Activated CD8-positive, alpha-beta memory T cell treated with anti-CD3 and anti-CD28 coated beads for 4 hours (primary cell): Measurements from ENCODE around the gene PTPRC.

Experiments used
- DNase-seq, 2 donors: peaks; one replicate each; pipeline ENCODE4 v3.0.0-alpha.2; 2020; ENCODE audit warnings: low read depth in 2 of 2

PTPRC gene

GRCh38 chr1:198669771-198670170 is 30.9 kb downstream of the PTPRC start:
- DNase-seq: no peak

DNA sequence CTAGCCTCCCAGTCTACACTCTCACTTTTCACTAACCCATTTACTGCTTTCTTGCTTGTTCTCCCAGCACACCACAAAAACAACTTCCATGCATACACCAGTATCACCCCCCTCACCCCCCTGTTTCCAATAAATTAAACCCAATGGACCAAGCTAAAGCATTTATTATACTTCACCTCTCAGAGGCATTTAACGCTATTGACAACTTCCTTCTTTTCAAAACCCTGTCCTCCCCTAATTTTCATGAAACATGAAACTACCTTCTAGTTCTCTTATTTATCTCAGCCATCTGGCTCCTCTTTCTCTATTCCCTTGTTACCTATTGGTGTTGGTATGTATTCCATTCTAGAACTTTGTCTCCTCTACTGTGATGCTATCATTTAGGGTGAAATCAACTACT is 32.3 kb downstream of the PTPRC start:
- DNase-seq: no peak

GRCh38 chr1:198672124-198672523 is 33.3 kb downstream of the PTPRC start:
- DNase-seq: no peak

- DNase-seq: no peak
Observed at GRCh38 chr1:198674009-198674408, 35.2 kb downstream of the PTPRC start.

- no peak for DNase-seq
Observed at GRCh38 chr1:198676253-198676652, 37.4 kb downstream of the PTPRC start.

GRCh38 chr1:198677027-198677426 is 38.2 kb downstream of the PTPRC start:
- DNase-seq: no peak

- DNase-seq: no peak
Observed at GRCh38 chr1:198677871-198678270, 39.0 kb downstream of the PTPRC start.

DNA sequence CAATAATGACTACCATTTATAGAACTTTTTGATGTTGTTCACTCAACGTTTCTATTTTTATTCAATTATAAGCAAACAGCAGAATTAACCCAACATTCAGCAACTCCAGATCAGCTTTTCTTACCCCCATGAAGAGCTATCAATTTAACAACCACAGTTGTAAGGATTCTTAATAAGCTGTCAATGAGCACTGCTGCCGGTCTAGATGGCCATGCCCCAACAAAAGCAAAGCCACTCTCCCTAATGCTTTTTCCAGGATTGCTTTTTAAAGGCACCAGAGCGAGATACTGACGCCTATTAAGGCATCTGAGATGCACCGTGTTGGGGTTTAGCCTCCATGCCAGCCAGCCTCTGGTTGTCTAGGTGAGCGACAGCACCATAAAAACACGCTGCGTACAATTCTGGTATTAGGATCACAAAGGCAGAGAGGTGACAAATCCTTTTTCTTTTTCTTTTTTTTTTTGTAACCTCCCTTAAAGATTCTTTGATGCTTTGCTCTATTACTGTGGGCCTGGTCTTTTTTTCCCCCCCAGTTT is 39.5 kb downstream of the PTPRC start:
- DNase-seq: no peak

DNA sequence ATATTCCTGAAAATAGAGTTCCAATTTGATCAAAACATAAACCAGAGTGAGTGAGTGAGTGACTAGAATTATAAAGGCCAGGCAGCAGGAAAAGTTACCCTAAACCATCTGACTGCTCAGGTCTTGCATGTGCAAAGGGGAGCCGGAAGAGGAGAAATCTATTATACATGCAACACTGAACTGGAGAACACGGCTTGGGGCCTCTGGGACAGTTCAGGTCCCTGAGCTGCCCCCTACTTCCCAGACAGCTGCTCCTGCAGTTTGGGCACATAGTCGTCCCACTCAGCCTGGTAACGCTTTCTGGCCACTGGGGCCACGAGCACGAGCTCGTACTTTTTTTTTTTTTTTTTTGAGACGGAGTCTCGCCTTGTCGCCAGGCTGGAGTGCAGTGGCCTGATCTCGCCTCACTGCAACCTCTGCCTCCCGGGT is 40.1 kb downstream of the PTPRC start:
- no peak for DNase-seq

GRCh38 chr1:198679535-198680173 is 40.8 kb downstream of the PTPRC start:
- DNase-seq: no peak

DNA sequence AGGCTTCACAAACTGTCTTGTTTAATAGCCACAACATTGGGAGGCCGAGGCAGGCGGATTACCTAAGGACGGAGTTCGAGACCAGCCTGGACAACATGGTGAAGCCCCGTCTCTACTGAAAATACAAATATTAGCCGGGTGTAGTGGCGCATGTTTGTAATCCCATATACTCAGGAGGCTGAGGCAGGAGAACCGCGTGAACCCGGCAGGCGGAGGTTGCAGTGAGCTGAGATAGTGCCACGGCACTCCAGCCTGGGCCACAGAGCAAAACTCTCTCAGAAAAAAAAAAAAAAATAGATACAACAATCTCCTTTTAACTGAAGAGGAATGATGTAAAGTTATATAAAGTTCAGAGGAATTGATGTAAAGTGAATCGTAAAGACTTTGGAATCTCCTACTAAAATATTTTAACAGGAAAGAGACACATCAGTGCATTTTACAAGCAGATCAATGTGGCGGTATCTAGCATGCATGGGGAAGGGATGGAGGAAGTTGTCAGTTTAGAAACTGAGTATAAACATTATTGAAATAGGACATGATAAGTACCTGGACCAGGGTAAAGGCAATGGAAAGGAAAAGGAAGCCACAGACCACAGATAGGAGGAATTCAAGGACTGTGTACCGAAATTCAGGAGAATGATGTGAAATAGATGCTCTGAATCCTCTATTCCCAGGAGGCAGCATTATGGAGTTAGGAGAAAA is 41.5 kb downstream of the PTPRC start:
- DNase-seq: no peak

- DNase-seq: no peak
Observed at GRCh38 chr1:198681252-198681651, 42.4 kb downstream of the PTPRC start.

DNA sequence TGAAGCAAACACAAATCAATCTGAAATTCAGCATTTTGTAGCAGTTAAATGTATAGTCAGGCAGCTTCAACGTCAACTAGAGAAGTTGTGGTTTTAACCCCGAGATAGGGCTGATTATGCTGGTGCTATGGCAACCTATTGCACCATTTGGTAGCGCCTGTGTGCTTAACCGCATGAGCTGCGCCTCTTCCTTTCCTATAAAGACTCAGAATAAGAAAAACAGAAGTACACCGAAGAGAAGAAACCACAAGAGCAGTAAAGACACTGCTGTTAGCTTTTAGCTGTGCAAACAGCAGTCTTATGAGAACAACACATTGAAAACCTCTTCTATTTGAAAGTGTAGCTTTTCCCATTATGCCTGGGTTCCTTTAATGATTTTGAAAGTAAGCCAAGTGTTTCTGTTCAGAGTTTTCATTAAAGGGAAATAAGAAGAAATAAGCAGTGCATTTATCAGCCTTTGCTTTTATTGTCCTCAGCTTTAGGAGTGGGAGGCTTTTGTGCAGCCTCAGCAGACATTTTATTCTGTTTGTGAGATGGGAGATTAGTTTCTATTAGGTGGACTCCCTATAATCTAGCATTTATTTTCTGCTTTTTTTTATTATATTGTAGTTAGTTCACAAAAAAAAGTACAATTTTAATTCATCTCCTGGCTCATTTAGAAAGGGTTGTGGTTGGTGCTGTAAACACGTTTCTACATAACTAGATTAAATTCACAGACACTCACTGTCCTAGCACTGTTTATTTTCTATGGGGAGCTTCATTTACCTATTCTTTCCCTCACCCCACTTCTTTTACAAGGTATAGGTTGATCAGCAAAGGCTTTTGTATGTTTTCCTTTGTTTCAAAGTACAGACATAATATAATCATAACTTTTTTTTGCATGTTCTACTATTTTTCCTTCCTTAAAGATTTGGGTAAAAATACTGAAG is 43.3 kb downstream of the PTPRC start:
- DNase-seq: peak; percentile 47 to 73

DNA sequence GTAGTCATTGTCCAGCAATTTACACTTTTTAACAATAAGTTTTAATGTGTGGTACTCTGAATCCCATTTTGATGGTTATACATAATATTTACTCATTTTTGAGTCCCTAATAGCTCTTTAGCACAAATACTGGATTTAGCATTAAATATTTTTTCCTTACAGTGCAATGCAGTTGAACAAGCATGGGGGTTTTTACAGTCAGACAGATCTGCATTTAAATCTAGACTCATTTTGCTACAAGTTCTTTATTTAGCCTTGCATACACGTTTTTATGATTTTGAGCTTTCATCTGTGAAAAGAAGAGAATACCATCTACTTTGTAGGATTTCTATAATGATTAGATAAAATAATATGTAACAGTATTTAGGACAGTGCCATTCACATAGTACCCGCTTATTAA is 44.0 kb downstream of the PTPRC start:
- DNase-seq: no peak

DNA sequence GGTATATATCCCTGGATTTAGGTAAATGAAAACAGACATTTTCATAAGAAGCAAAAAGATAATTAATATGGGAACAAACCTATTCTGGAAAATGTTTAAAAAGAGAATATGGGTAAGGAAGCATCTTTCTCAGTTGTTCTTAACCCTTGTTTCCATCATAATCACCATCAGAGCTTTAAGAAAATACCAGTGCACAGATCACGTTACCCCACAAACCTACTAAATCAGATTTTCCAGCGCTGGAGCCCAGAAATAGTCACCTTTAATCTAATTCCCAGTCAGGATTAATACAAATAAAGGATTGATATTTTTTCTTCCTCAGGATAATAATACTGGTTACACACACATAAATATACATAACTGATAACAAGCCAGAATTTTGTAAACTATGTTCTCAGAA is 44.6 kb downstream of the PTPRC start:
- no peak for DNase-seq

- no peak for DNase-seq
Observed at GRCh38 chr1:198686069-198686728, 47.4 kb downstream of the PTPRC start.

DNA sequence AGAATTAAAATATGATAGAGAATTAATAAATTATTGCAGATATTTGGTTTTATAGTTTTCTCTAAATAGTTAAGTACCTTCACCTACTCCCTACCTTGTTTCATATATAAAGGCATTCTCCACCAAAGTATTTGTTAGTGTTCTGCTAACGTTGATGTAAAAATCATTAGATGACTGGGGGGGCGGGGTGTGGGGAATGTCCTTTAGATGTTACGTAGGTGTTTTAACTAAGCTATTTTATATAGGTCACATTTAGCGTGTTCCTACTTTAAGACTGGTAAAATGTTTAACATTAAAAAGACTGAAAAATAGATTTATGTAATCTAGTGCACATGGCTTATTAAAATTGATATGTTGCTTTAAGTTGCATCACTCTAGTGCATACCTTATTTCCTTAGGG is 48.6 kb downstream of the PTPRC start:
- no peak for DNase-seq

DNA sequence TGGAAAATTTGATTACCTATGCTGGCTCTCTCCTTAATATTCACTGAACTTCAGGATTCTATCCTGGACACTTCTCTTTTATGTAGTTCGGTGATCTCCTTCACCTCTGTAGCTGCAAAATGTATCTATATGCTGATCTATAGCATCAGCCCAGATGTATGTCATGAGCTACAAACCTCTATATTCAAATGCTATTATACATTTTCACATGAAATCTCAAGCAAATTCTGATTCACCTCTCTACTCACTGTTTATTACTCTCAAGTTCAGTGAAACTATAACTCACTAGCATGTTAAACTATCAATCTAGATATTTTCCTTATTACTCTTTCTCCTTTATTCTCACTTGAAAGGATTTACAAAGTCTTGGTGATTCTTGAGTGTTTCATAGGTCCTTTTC is 52.2 kb downstream of the PTPRC start:
- no peak for DNase-seq

DNA sequence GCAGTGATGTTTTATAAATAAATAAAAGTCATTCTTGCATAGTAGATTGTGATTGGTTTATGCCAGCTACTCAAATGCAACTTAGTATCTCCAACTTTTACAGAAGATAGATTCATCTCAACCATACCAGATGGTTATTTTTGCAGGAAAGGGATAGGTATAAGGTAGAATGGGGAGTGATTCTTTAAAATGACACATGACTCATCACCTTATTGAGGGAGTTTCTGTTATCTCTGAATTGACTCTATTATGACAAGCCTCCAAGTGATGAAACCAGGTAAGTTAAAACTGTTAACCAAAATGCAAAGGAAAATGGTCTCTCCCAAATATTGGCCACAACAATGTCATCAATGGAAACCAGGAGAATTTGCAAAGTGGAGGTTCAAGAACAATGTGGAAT is 54.5 kb downstream of the PTPRC start:
- no peak for DNase-seq

- DNase-seq: no peak
Observed at GRCh38 chr1:198694542-198694941, 55.7 kb downstream of the PTPRC start.

DNA sequence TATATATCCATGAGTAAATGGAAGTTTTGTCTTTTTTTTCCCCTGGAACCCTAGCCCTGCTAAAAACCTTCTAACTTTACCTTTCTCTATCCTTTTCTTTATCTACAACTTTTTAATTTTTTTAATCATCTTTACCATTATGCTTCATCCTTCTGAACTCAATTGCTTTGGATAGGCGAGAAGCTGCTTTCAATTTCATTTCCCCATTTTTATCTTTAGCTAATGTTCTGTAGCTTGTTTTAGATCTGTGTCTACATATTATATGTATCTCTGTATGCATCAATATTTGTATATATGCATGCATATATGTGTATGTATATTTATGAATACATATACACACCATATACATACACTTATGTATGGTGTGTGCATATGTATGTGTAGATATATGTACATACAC is 57.4 kb downstream of the PTPRC start:
- DNase-seq: no peak
